Kasumi-1 (cell line): ENCODE data around the gene TBXA2R.
"Not testable (repeated sequence)": the region's sequence is repeated elsewhere in the genome, so short reads cannot be mapped to it uniquely, and the experiment has no call there.

Experiments used
- DNase-seq, 2 experiments: peaks; one replicate each; lab custom pipeline; 2025; lab: John Stamatoyannopoulos, UW

TBXA2R gene

GRCh38 chr19:3577723-3578344 lies 28.8 kb downstream of the TBXA2R start:
- DNase-seq = no peak

- no peak for DNase-seq
Measured at GRCh38 chr19:3576696-3577443, 29.8 kb downstream of the TBXA2R start.

DNA sequence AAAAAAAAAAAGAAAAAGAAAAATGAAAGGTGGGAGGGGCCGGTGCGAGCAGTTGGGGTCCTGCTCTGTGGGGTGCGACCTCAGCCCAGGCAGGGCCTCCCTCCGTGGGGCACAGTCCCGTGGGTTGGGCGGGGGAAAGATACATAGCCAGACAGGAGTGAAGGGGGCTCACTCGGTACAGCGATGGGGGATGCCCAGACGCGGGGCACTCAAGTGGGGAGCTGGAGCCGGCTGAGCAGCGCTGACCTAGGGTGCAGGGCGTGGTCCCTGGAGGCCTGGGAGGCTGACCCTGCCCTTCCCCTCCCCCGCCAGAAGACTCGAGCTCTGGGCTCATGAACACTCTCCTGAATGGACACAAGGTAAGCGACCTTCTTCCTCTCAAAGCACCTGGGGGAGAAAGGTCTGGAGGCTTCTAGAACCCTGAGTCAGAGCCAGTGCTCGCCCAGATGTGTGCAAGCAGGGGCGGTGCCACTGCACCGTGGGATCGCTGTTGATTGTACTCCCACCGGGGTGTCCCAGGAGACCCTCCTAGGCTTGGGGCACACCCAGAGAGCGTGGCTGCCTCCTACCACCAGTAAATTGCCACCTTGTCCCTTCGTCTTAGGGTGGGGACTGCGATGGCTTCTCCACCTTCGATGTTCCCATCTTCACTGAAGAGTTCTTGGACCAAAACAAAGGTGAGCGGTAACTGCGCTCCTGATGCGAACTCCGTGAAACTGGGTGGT lies 30.6 kb downstream of the TBXA2R start:
- no peak for DNase-seq

GRCh38 chr19:3575260-3575741 lies 31.4 kb downstream of the TBXA2R start:
- DNase-seq = peak; percentile 15 to 42

GRCh38 chr19:3573858-3574637 lies 32.6 kb downstream of the TBXA2R start:
- peak; percentile 97 for DNase-seq

GRCh38 chr19:3573162-3573857 lies 33.4 kb downstream of the TBXA2R start:
- no peak for DNase-seq

DNA sequence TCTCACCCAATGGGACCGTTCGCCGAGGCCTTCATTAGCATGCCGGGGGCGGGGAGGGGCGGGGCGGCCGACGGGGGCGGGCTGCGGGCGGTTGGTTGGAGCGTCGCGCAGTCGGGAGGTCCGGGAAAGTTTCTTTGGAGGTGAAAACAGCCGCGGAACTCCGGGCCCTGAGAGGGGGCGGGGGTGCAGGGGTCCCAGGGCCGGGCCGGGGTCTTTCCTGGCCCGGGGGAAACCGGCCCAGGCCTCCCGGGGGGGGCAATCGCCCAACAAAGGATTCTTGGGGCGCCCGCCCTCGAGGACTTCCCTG lies 33.9 kb downstream of the TBXA2R start, which contains the start of gene HMG20B:
Gene HMG20B (plus strand): TSS at position 90 of the 307 bp plus-strand sequence. CDS start 366 bp downstream, outside the sequence.
- DNase-seq = no peak

- DNase-seq = peak; percentile 98
Measured at GRCh38 chr19:3572132-3572854, 34.4 kb downstream of the TBXA2R start.

GRCh38 chr19:3570606-3571011 lies 36.1 kb downstream of the TBXA2R start:
- no peak for DNase-seq

GRCh38 chr19:3570042-3570441 lies 36.6 kb downstream of the TBXA2R start:
- not testable (repeated sequence) for DNase-seq

GRCh38 chr19:3565139-3565538 lies 41.5 kb downstream of the TBXA2R start:
- DNase-seq = no peak

GRCh38 chr19:3563709-3564524 lies 42.8 kb downstream of the TBXA2R start:
- no peak for DNase-seq

GRCh38 chr19:3557461-3558248 lies 49.0 kb downstream of the TBXA2R start, which contains the start of gene MFSD12:
Gene MFSD12, minus strand, starts transcription at chr19:3557586. Its CDS starts 183 bp downstream, at chr19:3557403.
- DNase-seq = peak; percentile 87 to 88

DNA sequence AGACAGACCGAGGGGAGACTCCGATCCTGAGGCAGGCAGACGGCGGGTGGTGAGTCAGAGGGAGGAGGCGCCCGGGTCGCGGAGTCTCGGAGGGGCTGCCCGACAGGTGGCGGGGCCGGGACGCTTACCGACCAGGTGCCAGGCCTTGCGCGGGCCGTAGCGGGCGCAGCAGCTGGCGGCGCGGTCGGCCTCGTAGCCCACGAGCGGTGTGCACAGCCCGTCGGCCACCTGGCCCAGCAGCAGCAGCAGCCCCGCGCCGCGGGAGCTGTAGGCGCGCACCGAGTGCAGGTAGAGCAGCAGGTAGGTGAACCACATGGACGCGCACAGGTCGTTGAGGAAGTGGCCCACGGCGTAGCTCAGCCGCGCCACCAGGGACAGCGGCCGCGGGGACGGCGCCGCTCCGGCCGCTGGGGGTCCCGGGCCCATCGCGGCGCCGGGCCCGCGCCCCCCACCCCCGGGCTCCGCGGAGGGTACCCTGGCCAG lies 49.7 kb downstream of the TBXA2R start:
- DNase-seq = peak; percentile 8 to 26

DNA sequence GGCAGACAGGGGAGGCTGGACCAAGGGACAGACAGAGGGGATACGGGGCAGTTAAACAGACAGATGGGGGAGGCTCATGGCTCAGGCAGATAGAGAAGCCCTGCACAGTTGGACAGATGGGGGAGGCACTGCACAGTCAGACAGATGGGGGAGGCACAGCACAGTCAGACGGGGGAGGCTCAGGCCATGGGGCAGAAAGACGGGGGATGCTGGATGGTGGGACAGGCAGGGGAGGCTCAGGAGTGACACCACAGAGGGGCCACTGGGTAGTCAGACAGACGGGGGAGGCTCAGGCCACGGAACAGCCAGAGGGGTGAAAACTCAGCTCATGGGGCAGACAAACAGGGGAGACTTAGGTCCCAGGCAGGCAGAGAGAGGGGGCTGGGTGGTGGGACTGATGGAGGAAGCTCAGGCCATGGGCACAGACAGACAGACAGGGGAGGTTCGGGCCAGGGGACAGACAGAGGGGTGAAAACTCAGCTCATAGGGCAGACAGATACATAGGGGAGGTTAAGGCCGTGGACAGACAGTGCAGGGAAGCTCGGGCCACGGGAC lies 50.2 kb downstream of the TBXA2R start:
- DNase-seq = no peak

GRCh38 chr19:3555653-3556422 lies 50.8 kb downstream of the TBXA2R start:
- no peak for DNase-seq

GRCh38 chr19:3554254-3555083 lies 52.2 kb downstream of the TBXA2R start:
- DNase-seq = peak; percentile 56 to 64
